HepG2 (cell line): ENCODE results near the gene CEP97. TPM values are rescaled to one million over a fixed set of nuclear protein-coding genes. Genes with fewer than 3 reads are reported as not detected.

Experiments
- AKAP8 ChIP-seq: sonication (generic); formaldehyde crosslinking; IDR thresholded peaks from 2 replicates; pipeline ENCODE4 v1.5.1; 2020; ENCODE audit warnings: mild to moderate bottlenecking, missing genetic modification reagents
- GFI1 ChIP-seq: sonication (generic); formaldehyde crosslinking; IDR thresholded peaks from 2 replicates; pipeline ENCODE4 v1.5.0; 2020; ENCODE audit warnings: missing genetic modification reagents, mild to moderate bottlenecking, borderline replicate concordance
- JARID2 ChIP-seq: sonication (generic); formaldehyde crosslinking; IDR thresholded peaks from 2 replicates; pipeline ENCODE4 v1.8.1; 2023; ENCODE audit warnings: missing genetic modification reagents, inconsistent platforms; ENCODE audit not compliant: insufficient replicate concordance
- MAFF ChIP-seq: IDR thresholded peaks from 2 replicates; pipeline ENCODE4 v1.6.1; 2011; ENCODE audit warnings: low read depth, low read length, improper control_type of control experiment
- MLLT10 ChIP-seq: sonication (generic); formaldehyde crosslinking; IDR thresholded peaks from 2 replicates; pipeline ENCODE4 v1.4.0; 2020; ENCODE audit warnings: missing genetic modification reagents
- NFKBIZ ChIP-seq: IDR thresholded peaks from 2 replicates; pipeline ENCODE4 v1.6.1; 2018; ENCODE audit warnings: missing genetic modification reagents, missing compliant biosample characterization
- RBFOX2 ChIP-seq: fragments of 200-400 bp; formaldehyde crosslinking; IDR thresholded peaks from 2 replicates; pipeline ENCODE4 v1.6.1; 2017; ENCODE audit warnings: low read depth, mild to moderate bottlenecking, low read length
- REXO4 ChIP-seq: sonication (generic); formaldehyde crosslinking; IDR thresholded peaks from 2 replicates; pipeline ENCODE4 v1.8.0; 2022; ENCODE audit warnings: missing genetic modification reagents, mild to moderate bottlenecking, borderline replicate concordance
- SIX4 ChIP-seq: sonication (generic); formaldehyde crosslinking; IDR thresholded peaks from 2 replicates; pipeline ENCODE4 v1.4.0; 2020; ENCODE audit warnings: missing genetic modification reagents
- ZNF17 ChIP-seq: sonication (generic); formaldehyde crosslinking; IDR thresholded peaks from 2 replicates; pipeline ENCODE4 v1.5.0; 2020; ENCODE audit warnings: mild to moderate bottlenecking, missing genetic modification reagents
- ZNF264 ChIP-seq: sonication (generic); formaldehyde crosslinking; IDR thresholded peaks from 2 replicates; pipeline ENCODE4 v1.4.0; 2020; ENCODE audit warnings: missing genetic modification reagents
- ZNF430 ChIP-seq: sonication (generic); formaldehyde crosslinking; IDR thresholded peaks from 2 replicates; pipeline ENCODE4 v1.9.0; 2021; ENCODE audit warnings: mild to moderate bottlenecking, missing genetic modification reagents
- ZNF484 ChIP-seq: sonication (generic); formaldehyde crosslinking; IDR thresholded peaks from 2 replicates; pipeline ENCODE4 v1.5.1; 2020; ENCODE audit warnings: mild to moderate bottlenecking, low read depth, missing genetic modification reagents, borderline replicate concordance
- ZNF510 ChIP-seq: sonication (generic); formaldehyde crosslinking; IDR thresholded peaks from 2 replicates; pipeline ENCODE4 v1.4.0; 2020; ENCODE audit warnings: low read depth, mild to moderate bottlenecking, missing genetic modification reagents
- ZNF772 ChIP-seq: sonication (generic); formaldehyde crosslinking; IDR thresholded peaks from 2 replicates; pipeline ENCODE4 v1.5.0; 2020; ENCODE audit warnings: mild to moderate bottlenecking, missing genetic modification reagents
- ZSCAN20 ChIP-seq: sonication (generic); formaldehyde crosslinking; IDR thresholded peaks from 2 replicates; pipeline ENCODE4 v1.4.0; 2020; ENCODE audit warnings: missing genetic modification reagents, mild to moderate bottlenecking, borderline replicate concordance
- polyA plus RNA-seq, 8 experiments: library from polyadenylated mRNA; depleted of rRNA in 3 of 8; stranded (reverse) in 7 of 8; unstranded in 1 of 8; fragments of >200 nt; fragmentation: Illumina TruSeq in 4 of 8; extraction: Trizol in 4 of 8; gene quantifications; 2 replicates each; pipeline versions ENCODE4 v1.2.1 to v1.2.3, GENCODE V29; 2011 to 2016; ENCODE audit warnings: low read depth in 4 of 8, missing spikeins in 1 of 8, mixed read lengths in 1 of 8; ENCODE audit not compliant: insufficient read depth in 1 of 8
- total RNA-seq, 5 experiments: library from RNA; depleted of rRNA; stranded (reverse); fragments of >200 nt; fragmentation: Illumina TruSeq; extraction: Trizol; gene quantifications; 2 replicates each; pipeline ENCODE4 v1.2.3, GENCODE V29; 2016; ENCODE audit warnings: low read depth in 1 of 5
- TF ChIP-seq, protein P1 (sequence below): sonication (generic); formaldehyde crosslinking; IDR thresholded peaks from 2 replicates; pipeline ENCODE4 v1.4.0; 2020; ENCODE audit warnings: mild to moderate bottlenecking, missing genetic modification reagents
- TF ChIP-seq, protein P2 (sequence below): sonication (generic); formaldehyde crosslinking; IDR thresholded peaks from 2 replicates; pipeline ENCODE4 v1.8.0; 2022; ENCODE audit warnings: low read depth, missing genetic modification reagents
- TF ChIP-seq, protein P3 (sequence below): sonication (generic); formaldehyde crosslinking; IDR thresholded peaks from 2 replicates; pipeline ENCODE4 v1.5.0; 2020; ENCODE audit warnings: mild to moderate bottlenecking, missing genetic modification reagents
- TF ChIP-seq, protein P4 (sequence below): sonication (generic); formaldehyde crosslinking; IDR thresholded peaks from 2 replicates; pipeline ENCODE4 v1.4.0; 2020; ENCODE audit warnings: mild to moderate bottlenecking, missing genetic modification reagents

The CEP97 gene
- total and polyA plus RNA-seq, 2 of the 13 experiments (the other 11 are each of a cell fraction or from before 2014, with no cell fraction given): 0.99 to 6.5 TPM

DNA sequence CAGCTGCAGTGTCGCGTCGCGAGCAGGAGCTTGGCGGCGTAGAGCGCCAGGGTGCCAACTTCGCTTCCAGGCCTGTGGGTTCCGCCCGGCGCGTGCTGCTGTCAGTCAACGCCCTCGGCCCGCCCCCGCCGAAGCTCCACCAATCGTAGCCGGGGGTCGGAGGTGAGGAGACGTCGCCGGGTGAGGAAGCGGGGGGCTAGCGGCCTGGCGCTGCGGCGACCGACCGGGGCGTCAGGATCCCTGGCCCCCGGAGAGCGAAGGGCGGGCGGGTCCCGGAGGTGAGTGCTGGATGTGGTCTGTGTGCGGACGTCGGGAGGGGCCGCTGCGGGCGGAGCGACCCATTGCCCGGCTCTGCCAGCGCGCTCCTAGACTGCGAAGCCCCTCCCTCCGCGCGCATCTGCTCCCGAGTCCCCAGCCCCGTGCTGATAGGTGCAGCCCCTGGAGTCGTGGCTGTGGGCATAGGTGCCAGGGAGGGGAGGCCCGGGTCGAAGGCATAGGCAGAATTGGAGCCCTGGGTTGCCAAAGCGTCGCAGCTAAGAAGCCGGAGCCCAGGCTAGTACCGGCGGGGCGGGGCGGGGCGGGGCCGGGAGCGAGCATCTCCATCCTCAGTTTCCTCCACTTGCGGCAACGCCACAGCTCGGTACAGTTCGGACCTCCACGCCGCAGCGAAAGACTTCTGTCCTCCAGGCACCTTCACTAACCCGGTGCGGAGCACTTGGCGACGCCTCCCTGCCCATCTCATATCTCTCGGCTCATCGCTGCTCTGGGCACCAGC is 54.8 kb downstream of the CEP97 start, which contains the start of gene NXPE3 (continued):
- TF ChIP-seq, protein P1, sequence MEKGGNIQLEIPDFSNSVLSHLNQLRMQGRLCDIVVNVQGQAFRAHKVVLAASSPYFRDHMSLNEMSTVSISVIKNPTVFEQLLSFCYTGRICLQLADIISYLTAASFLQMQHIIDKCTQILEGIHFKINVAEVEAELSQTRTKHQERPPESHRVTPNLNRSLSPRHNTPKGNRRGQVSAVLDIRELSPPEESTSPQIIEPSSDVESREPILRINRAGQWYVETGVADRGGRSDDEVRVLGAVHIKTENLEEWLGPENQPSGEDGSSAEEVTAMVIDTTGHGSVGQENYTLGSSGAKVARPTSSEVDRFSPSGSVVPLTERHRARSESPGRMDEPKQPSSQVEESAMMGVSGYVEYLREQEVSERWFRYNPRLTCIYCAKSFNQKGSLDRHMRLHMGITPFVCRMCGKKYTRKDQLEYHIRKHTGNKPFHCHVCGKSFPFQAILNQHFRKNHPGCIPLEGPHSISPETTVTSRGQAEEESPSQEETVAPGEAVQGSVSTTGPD (CRISPR knock-in tag): 0 out of 2 replicates have a peak, but pooled peaks have one; percentile 2
- TF ChIP-seq ZNF510 (CRISPR knock-in tag) (peak; percentile 44; the same call in 1 of the 2 replicates), ZNF772 (CRISPR knock-in tag) (0 out of 2 replicates have a peak, but pooled peaks have one; percentile 54), REXO4 (CRISPR knock-in tag) (no peak), ZNF264 (CRISPR knock-in tag) (peak; percentile 82), SIX4 (peak; percentile 45; the same call in 1 of the 2 replicates), AKAP8 (CRISPR knock-in tag) (0 out of 2 replicates have a peak, but pooled peaks have one; percentile 49), NFKBIZ (CRISPR knock-in tag) (no peak; the same call in 1 of the 2 replicates), MAFF (no peak), ZNF430 (CRISPR knock-in tag) (peak; percentile 65; the same call in 1 of the 2 replicates), ZNF17 (CRISPR knock-in tag) (no peak), ZSCAN20 (CRISPR knock-in tag) (no peak), ZNF484 (CRISPR knock-in tag) (no peak), RBFOX2 (peak; percentile 72), GFI1 (no peak), MLLT10 (CRISPR knock-in tag) (no peak), JARID2 (no peak)
- TF ChIP-seq, protein P2, sequence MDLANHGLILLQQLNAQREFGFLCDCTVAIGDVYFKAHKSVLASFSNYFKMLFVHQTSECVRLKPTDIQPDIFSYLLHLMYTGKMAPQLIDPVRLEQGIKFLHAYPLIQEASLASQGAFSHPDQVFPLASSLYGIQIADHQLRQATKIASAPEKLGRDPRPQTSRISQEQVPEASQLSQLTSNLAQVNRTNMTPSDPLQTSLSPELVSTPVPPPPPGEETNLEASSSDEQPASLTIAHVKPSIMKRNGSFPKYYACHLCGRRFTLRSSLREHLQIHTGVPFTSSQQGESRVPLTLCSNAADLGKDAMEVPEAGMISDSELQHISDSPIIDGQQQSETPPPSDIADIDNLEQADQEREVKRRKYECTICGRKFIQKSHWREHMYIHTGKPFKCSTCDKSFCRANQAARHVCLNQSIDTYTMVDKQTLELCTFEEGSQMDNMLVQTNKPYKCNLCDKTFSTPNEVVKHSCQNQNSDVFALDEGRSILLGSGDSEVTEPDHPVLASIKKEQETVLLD (CRISPR knock-in tag): no peak
- TF ChIP-seq, protein P3, sequence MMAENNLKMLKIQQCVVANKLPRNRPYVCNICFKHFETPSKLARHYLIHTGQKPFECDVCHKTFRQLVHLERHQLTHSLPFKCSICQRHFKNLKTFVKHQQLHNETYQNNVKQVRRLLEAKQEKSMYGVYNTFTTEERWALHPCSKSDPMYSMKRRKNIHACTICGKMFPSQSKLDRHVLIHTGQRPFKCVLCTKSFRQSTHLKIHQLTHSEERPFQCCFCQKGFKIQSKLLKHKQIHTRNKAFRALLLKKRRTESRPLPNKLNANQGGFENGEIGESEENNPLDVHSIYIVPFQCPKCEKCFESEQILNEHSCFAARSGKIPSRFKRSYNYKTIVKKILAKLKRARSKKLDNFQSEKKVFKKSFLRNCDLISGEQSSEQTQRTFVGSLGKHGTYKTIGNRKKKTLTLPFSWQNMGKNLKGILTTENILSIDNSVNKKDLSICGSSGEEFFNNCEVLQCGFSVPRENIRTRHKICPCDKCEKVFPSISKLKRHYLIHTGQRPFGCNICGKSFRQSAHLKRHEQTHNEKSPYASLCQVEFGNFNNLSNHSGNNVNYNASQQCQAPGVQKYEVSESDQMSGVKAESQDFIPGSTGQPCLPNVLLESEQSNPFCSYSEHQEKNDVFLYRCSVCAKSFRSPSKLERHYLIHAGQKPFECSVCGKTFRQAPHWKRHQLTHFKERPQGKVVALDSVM (CRISPR knock-in tag): no peak
- TF ChIP-seq, protein P4, sequence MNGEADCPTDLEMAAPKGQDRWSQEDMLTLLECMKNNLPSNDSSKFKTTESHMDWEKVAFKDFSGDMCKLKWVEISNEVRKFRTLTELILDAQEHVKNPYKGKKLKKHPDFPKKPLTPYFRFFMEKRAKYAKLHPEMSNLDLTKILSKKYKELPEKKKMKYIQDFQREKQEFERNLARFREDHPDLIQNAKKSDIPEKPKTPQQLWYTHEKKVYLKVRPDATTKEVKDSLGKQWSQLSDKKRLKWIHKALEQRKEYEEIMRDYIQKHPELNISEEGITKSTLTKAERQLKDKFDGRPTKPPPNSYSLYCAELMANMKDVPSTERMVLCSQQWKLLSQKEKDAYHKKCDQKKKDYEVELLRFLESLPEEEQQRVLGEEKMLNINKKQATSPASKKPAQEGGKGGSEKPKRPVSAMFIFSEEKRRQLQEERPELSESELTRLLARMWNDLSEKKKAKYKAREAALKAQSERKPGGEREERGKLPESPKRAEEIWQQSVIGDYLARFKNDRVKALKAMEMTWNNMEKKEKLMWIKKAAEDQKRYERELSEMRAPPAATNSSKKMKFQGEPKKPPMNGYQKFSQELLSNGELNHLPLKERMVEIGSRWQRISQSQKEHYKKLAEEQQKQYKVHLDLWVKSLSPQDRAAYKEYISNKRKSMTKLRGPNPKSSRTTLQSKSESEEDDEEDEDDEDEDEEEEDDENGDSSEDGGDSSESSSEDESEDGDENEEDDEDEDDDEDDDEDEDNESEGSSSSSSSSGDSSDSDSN: peak; percentile 68
